H1 (cell line): ENCODE results near the gene CFAP141. TPM values are rescaled to one million over a fixed set of nuclear protein-coding genes. Genes with fewer than 3 reads are reported as not detected.

Experiments used
- CTCF ChIA-PET: fragments of 300-600 bp; sonication (Branson Sonifier 250); formaldehyde crosslinking; loops from one replicate; lab custom pipeline; 2021; ENCODE audit not compliant: partially characterized antibody; lab: Charles Lee
- POLR2A ChIA-PET: fragments of 300-600 bp; sonication (Branson Sonifier 250); formaldehyde crosslinking; loops from one replicate; lab custom pipeline; 2021; ENCODE audit warnings: inconsistent platforms; ENCODE audit not compliant: partially characterized antibody; lab: Charles Lee
- DNase-seq, 2 experiments: peaks; one replicate each; pipeline versions ENCODE4 v3.0.0 to v3.0.0-alpha.2; 2010 to 2022; ENCODE audit warnings: low spot score in 2 of 2, low read depth in 1 of 2, mixed read lengths in 1 of 2
- FAIRE-seq: peaks from 2 replicates; lab custom pipeline; 2011; peaks lifted over from hg19 to GRCh38; lab: Jason Lieb, UNC
- H2AFZ ChIP-seq: 2 replicates; pipeline ENCODE4 v1.8.1; 2012; ENCODE audit warnings: low read length, inconsistent platforms
- H2AK5ac ChIP-seq: 2 replicates; pipeline ENCODE4 v1.6.1; 2013; ENCODE audit warnings: low read depth, low read length
- H2BK120ac ChIP-seq: replicated peaks from 2 replicates; pipeline ENCODE3; 2013; ENCODE audit warnings: low read depth, low read length, inconsistent platforms
- H2BK12ac ChIP-seq: 2 replicates; pipeline ENCODE4 v1.6.1; 2013; ENCODE audit warnings: low read depth, low read length
- H2BK15ac ChIP-seq: 2 replicates; pipeline ENCODE4 v1.6.1; 2013; ENCODE audit warnings: low read length
- H2BK20ac ChIP-seq: 2 replicates; pipeline ENCODE4 v1.6.1; 2013; ENCODE audit warnings: low read length
- H2BK5ac ChIP-seq: 2 replicates; pipeline ENCODE4 v1.6.1; 2013; ENCODE audit warnings: low read depth, low read length
- H3K14ac ChIP-seq: 2 replicates; pipeline ENCODE4 v1.6.1; 2013; ENCODE audit warnings: inconsistent platforms; ENCODE audit not compliant: insufficient read length
- H3K18ac ChIP-seq: 2 replicates; pipeline ENCODE4 v1.6.1; 2013; ENCODE audit warnings: low read length; ENCODE audit errors: extremely low read depth
- H3K23ac ChIP-seq: 2 replicates; pipeline ENCODE4 v1.6.1; 2013; ENCODE audit warnings: inconsistent platforms; ENCODE audit not compliant: insufficient read length
- H3K23me2 ChIP-seq: 2 replicates; pipeline ENCODE4 v1.6.1; 2013; ENCODE audit warnings: low read depth, low read length
- H3K27ac ChIP-seq: 2 replicates; pipeline ENCODE4 v1.6.1; 2011; ENCODE audit warnings: low read depth, low read length, inconsistent platforms
- H3K27me3 ChIP-seq, 4 experiments: replicated peaks in 1 of 4; 1 replicate in 1 of 4; 2 replicates in 3 of 4; pipeline versions ENCODE4 v1.6.1 to v1.8.1; 2011 to 2013; ENCODE audit warnings: low read length in 3 of 4, mild to moderate bottlenecking in 3 of 4, inconsistent platforms in 2 of 4, mixed read lengths in 2 of 4, moderate library complexity in 1 of 4; ENCODE audit not compliant: control insufficient read depth in 3 of 4, insufficient read depth in 3 of 4; ENCODE audit errors: extremely low read depth in 1 of 4
- H3K36me3 ChIP-seq, 4 experiments: 2 replicates each; pipeline versions ENCODE4 v1.6.1 to v1.8.1; 2011 to 2013; ENCODE audit warnings: mild to moderate bottlenecking in 4 of 4, low read length in 3 of 4, moderate library complexity in 2 of 4, control low read depth in 1 of 4, inconsistent platforms in 1 of 4; ENCODE audit not compliant: insufficient read depth in 4 of 4, control insufficient read depth in 2 of 4
- H3K4ac ChIP-seq: replicated peaks from 2 replicates; pipeline ENCODE3; 2013; ENCODE audit warnings: low read length, low read depth, mixed read lengths, inconsistent platforms; ENCODE audit not compliant: insufficient read length
- H3K4me1 ChIP-seq, 4 experiments: replicated peaks in 1 of 4; 1 replicate in 1 of 4; 2 replicates in 3 of 4; pipeline versions ENCODE4 v1.6.1 to v1.8.1; 2011 to 2013; ENCODE audit warnings: low read length in 3 of 4, inconsistent platforms in 2 of 4, mixed read lengths in 1 of 4; ENCODE audit not compliant: insufficient read depth in 4 of 4, control insufficient read depth in 3 of 4
- H3K4me2 ChIP-seq, 2 experiments: 2 replicates each; pipeline versions ENCODE4 v1.6.1 to v1.8.1; 2011 to 2013; ENCODE audit warnings: low read depth in 2 of 2, low read length in 2 of 2, control low read depth in 1 of 2, inconsistent platforms in 1 of 2, mild to moderate bottlenecking in 1 of 2; ENCODE audit not compliant: insufficient read depth in 1 of 2
- H3K4me3 ChIP-seq, 4 experiments: fragments of 200-600, 300-600 bp in 1 of 4; sonication (generic), shearing (Covaris generic), sonication (Bioruptor Twin) in 1 of 4; 2 replicates each; pipeline versions ENCODE4 v1.5.1 to v1.8.1; 2011 to 2016; ENCODE audit warnings: low read length in 4 of 4, low read depth in 3 of 4, control low read depth in 2 of 4, inconsistent platforms in 2 of 4, mild to moderate bottlenecking in 2 of 4, mixed read lengths in 1 of 4, moderate library complexity in 1 of 4; ENCODE audit not compliant: insufficient read depth in 2 of 4; ENCODE audit errors: extremely low read depth in 1 of 4
- H3K56ac ChIP-seq: replicated peaks from 2 replicates; pipeline ENCODE3; 2013; ENCODE audit warnings: low read depth, mild to moderate bottlenecking, mixed read lengths, low read length, inconsistent platforms; ENCODE audit not compliant: insufficient read length
- H3K79me1 ChIP-seq: 2 replicates; pipeline ENCODE4 v1.6.1; 2013; ENCODE audit warnings: low read depth, low read length, control low read depth
- H3K79me2 ChIP-seq, 2 experiments: 2 replicates each; pipeline versions ENCODE4 v1.6.1 to v1.8.1; 2012 to 2013; ENCODE audit warnings: low read length in 2 of 2, mild to moderate bottlenecking in 2 of 2, inconsistent platforms in 1 of 2; ENCODE audit not compliant: insufficient read depth in 2 of 2, control insufficient read depth in 1 of 2
- H3K9ac ChIP-seq, 4 experiments: replicated peaks in 1 of 4; 1 replicate in 1 of 4; 2 replicates in 3 of 4; pipeline versions ENCODE4 v1.6.1 to v1.8.1; 2011 to 2013; ENCODE audit warnings: low read depth in 3 of 4, low read length in 3 of 4, control low read depth in 2 of 4, mild to moderate bottlenecking in 2 of 4, moderate library complexity in 2 of 4, inconsistent platforms in 1 of 4; ENCODE audit errors: extremely low read depth in 1 of 4
- H3K9me3 ChIP-seq, 2 experiments: 2 replicates each; pipeline versions ENCODE4 v1.6.1 to v1.8.1; 2012 to 2013; ENCODE audit warnings: mild to moderate bottlenecking in 2 of 2, moderate library complexity in 2 of 2, control low read depth in 1 of 2, inconsistent platforms in 1 of 2, low read depth in 1 of 2, low read length in 1 of 2, mixed read lengths in 1 of 2; ENCODE audit not compliant: insufficient read depth in 2 of 2
- H4K20me1 ChIP-seq, 2 experiments: replicated peaks in 1 of 2; 2 replicates each; pipeline versions ENCODE3 to v1.8.1; 2011 to 2013; ENCODE audit warnings: inconsistent platforms in 2 of 2, low read length in 2 of 2, mild to moderate bottlenecking in 1 of 2; ENCODE audit not compliant: insufficient read depth in 2 of 2, control insufficient read depth in 1 of 2
- H4K5ac ChIP-seq: 2 replicates; pipeline ENCODE4 v1.6.1; 2013; ENCODE audit warnings: low read length, low read depth, mixed read lengths, inconsistent platforms; ENCODE audit not compliant: insufficient read length
- H4K8ac ChIP-seq: 2 replicates; pipeline ENCODE4 v1.8.0; 2013; ENCODE audit warnings: mild to moderate bottlenecking, moderate library complexity, low read length, inconsistent platforms; ENCODE audit not compliant: insufficient read depth; ENCODE audit errors: extremely low read depth
- H4K91ac ChIP-seq: replicated peaks from 2 replicates; pipeline ENCODE3; 2013; ENCODE audit warnings: low read length, mixed read lengths, inconsistent platforms; ENCODE audit not compliant: insufficient read length
- ASH2L ChIP-seq: fragments of 200-600, 300-600 bp; sonication (generic); IDR thresholded peaks from one replicate; pipeline ENCODE4 v1.7.1; 2017; ENCODE audit warnings: low read length
- POLR2A ChIP-seq, 2 experiments: IDR thresholded peaks; 1 replicate in 1 of 2; 2 replicates in 1 of 2; pipeline ENCODE4 v1.6.1; 2011; ENCODE audit warnings: low read depth in 2 of 2, low read length in 2 of 2, mild to moderate bottlenecking in 2 of 2; ENCODE audit errors: control extremely low read depth in 1 of 2
- TBP ChIP-seq: IDR thresholded peaks from 2 replicates; pipeline ENCODE4 v1.6.1; 2011; ENCODE audit warnings: low read depth, low read length, improper control_type of control experiment
- TEAD4 ChIP-seq: IDR thresholded peaks from 2 replicates; pipeline ENCODE4 v1.6.1; 2012; ENCODE audit warnings: low read depth, low read length, inconsistent platforms, mixed read lengths
- polyA plus RNA-seq, 7 experiments: library from polyadenylated mRNA; depleted of rRNA in 3 of 7; stranded (reverse) in 5 of 7; unstranded in 2 of 7; fragments of >200 nt in 5 of 7; fragments of 200-250 nt in 2 of 7; gene quantifications; 1 replicate in 5 of 7; 2 replicates in 1 of 7; 4 replicates in 1 of 7; pipeline versions ENCODE4 v1.2.1 to v1.2.3, GENCODE V29; 2011 to 2013; ENCODE audit warnings: missing spikeins in 2 of 7, mixed read lengths in 2 of 7
- total RNA-seq: library from RNA; stranded (reverse); fragmentation: NEBNext Ultra II Directional; extraction: Animal tissue kit (Norgen Biotek cat#: 25700); gene quantifications from 2 replicates; pipeline ENCODE4 v1.2.1, GENCODE V29; 2021
- TF ChIP-seq, protein P1 (sequence below): IDR thresholded peaks from 2 replicates; pipeline ENCODE4 v1.6.1; 2011; ENCODE audit warnings: low read length, improper control_type of control experiment
- TF ChIP-seq, protein P2 (sequence below), 3 experiments: IDR thresholded peaks; 1 replicate in 2 of 3; 2 replicates in 1 of 3; pipeline versions ENCODE4 v1.5.1 to v1.6.1; 2011; ENCODE audit warnings: low read length in 3 of 3, mild to moderate bottlenecking in 3 of 3, inconsistent platforms in 2 of 3, low read depth in 1 of 3, moderate library complexity in 1 of 3; ENCODE audit not compliant: insufficient read depth in 1 of 3; ENCODE audit errors: control extremely low read depth in 1 of 3
- TF ChIP-seq, protein P3 (sequence below): IDR thresholded peaks from 2 replicates; pipeline ENCODE4 v1.6.1; 2012; ENCODE audit warnings: inconsistent platforms

CFAP141 gene
- total and polyA plus RNA-seq, 2 of the 8 experiments (the other 6 are each of a cell fraction or from before 2014, with no cell fraction given), result not detected

DNA sequence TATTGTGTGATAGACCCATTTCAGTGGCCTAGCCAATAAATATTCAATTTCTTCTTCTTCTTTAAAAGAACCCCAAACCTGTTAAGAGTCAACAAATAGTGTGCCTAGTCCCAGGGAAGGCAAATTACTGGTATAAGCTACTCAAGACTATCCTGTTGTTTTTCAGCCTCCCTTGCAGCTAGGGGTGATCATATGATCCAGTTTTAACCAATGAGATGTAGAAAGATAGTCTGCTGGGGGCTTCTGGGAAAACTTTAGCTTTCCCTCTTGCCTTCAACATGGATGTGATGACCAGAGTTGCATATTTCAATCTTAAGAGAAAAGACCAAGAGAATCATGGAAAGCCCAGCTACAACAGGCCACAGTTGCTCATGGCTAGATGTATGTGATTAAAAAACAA, 46.6 kb downstream of the CFAP141 start:
- peaks cover 0 to 5% of the 10 kb centered on the region in 2 experiments for H4K20me1 ChIP-seq
- no peak overlapping the region for H2BK15ac ChIP-seq
- H2AFZ ChIP-seq, result no peak overlapping the region
- no peak overlapping the region for H3K4ac ChIP-seq
- no peaks in the 10 kb centered on the region; the same call in 1 of the 2 replicates for H3K23me2 ChIP-seq
- no peaks in the 10 kb centered on the region for H3K27me3 ChIP-seq
- peaks cover 0 to 3% (median 0%) of the 10 kb centered on the region in 4 experiments; a peak in 1 of 7 replicates for H3K4me1 ChIP-seq
- H3K18ac ChIP-seq, result no peak overlapping the region
- H2BK5ac ChIP-seq, result no peak overlapping the region
- no peak overlapping the region for H2AK5ac ChIP-seq
- ChIA-PET POLR2A (interaction anchor here (0.8 to 1.9 kb wide), 10 partner anchors 8 to 166 kb away, joined by 3 to 10 read pairs (median 4); no protein-coding TSS in a partner anchor), CTCF (interaction anchor here (0.6 to 1.3 kb wide), 4 partner anchors 10 to 172 kb away, joined by 3 read pairs; no protein-coding TSS in a partner anchor)
- no peak overlapping the region for H2BK12ac ChIP-seq
- H4K5ac ChIP-seq, result no peak overlapping the region
- no peak overlapping the region for H3K27ac ChIP-seq
- peaks cover 11 to 89% (median 58%) of the 10 kb centered on the region in 4 experiments for H3K36me3 ChIP-seq
- H3K14ac ChIP-seq, result no peak overlapping the region
- no peak for TF ChIP-seq POLR2A (IDR thresholded peaks at IDR 0.05; ENCODE audit: control extremely low read depth in 1 of 2, low read depth in 2 of 2, low read length in 2 of 2)
- no peak for TF ChIP-seq TEAD4
- TF ChIP-seq, protein P1, sequence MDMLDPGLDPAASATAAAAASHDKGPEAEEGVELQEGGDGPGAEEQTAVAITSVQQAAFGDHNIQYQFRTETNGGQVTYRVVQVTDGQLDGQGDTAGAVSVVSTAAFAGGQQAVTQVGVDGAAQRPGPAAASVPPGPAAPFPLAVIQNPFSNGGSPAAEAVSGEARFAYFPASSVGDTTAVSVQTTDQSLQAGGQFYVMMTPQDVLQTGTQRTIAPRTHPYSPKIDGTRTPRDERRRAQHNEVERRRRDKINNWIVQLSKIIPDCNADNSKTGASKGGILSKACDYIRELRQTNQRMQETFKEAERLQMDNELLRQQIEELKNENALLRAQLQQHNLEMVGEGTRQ, result no peak
- TF ChIP-seq, protein P2, sequence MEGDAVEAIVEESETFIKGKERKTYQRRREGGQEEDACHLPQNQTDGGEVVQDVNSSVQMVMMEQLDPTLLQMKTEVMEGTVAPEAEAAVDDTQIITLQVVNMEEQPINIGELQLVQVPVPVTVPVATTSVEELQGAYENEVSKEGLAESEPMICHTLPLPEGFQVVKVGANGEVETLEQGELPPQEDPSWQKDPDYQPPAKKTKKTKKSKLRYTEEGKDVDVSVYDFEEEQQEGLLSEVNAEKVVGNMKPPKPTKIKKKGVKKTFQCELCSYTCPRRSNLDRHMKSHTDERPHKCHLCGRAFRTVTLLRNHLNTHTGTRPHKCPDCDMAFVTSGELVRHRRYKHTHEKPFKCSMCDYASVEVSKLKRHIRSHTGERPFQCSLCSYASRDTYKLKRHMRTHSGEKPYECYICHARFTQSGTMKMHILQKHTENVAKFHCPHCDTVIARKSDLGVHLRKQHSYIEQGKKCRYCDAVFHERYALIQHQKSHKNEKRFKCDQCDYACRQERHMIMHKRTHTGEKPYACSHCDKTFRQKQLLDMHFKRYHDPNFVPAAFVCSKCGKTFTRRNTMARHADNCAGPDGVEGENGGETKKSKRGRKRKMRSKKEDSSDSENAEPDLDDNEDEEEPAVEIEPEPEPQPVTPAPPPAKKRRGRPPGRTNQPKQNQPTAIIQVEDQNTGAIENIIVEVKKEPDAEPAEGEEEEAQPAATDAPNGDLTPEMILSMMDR (IDR thresholded peaks at IDR 0.05; ENCODE audit: control extremely low read depth in 1 of 3, insufficient read depth in 1 of 3, low read depth in 1 of 3, low read length in 3 of 3), result no peak
- no peak for TF ChIP-seq ASH2L
- TF ChIP-seq TBP, result no peak
- TF ChIP-seq, protein P3, sequence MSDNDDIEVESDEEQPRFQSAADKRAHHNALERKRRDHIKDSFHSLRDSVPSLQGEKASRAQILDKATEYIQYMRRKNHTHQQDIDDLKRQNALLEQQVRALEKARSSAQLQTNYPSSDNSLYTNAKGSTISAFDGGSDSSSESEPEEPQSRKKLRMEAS, result no peak
- H3K9ac ChIP-seq, result no peak overlapping the region
- no peak overlapping the region for H3K4me3 ChIP-seq
- no peaks in the 10 kb centered on the region for H3K79me1 ChIP-seq
- no peak overlapping the region for H2BK20ac ChIP-seq
- no peak overlapping the region for H3K23ac ChIP-seq
- H3K4me2 ChIP-seq, result no peak overlapping the region
- H3K56ac ChIP-seq, result no peak overlapping the region
- no peak for DNase-seq
- H3K79me2 ChIP-seq, result peaks cover 0 to 16% of the 10 kb centered on the region in 2 experiments; a peak in 2 of 4 replicates
- H2BK120ac ChIP-seq, result no peak overlapping the region
- no peak overlapping the region for H4K8ac ChIP-seq
- H4K91ac ChIP-seq, result no peak overlapping the region
- no peaks in the 10 kb centered on the region for H3K9me3 ChIP-seq
- no peak for FAIRE-seq
